ENCODE data around the gene SPACA9. TPM values are rescaled to one million over a fixed set of nuclear protein-coding genes. Genes with fewer than 3 reads are reported as not detected.

The SPACA9 gene
- total and polyA plus RNA-seq, 10 of the 15 experiments (the other 5 are each of a cell fraction or from before 2014, with no cell fraction given): 0.68 to 2.9 (median 1.0) TPM

DNA sequence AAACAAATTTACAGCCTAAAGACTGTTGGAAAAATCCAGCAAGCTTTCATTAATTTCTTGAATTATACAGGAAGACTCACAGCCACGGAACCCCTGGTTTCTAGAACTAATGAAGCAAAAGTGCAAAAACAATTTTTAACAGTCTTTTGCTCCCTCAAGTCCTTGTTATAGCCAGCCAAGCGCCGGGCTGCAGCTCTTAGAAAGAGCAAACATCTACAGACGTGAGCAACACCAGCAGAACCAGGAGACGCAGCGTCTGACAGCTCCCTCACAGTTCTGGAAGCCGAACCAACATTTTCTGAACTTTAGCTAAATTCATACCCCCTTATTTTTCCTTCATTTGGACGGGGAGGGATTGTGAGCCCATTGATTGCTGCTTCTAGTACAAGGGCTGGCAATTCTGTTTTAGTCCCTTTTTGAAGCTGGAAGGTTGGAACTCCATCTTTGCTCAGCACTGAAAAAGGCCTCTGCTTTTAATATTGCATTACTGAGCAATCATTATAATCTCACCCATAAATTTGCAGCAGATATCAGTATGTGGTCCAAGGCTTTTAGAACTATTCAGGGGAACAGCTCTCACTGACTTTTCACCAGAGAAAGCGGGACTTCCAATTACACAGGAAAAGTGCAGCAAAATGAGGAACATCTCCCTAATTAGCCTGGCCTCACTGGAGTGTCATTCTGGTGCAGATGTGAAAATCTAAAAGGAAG is 46.4 kb upstream of the SPACA9 start:
- intact Hi-C loops (cut with micrococcal nuclease; ENCODE audit: unreplicated experiment) (no loop called here), in situ Hi-C loops (cut with MboI) (no loop called here)
- RAD21 ChIA-PET (ENCODE audit: unreplicated experiment): no interaction called here
- no peak for FAIRE-seq
- no peak for ATAC-seq
- POLR2A ChIA-PET: interaction anchor here (0.5 to 0.6 kb wide), 2 partner anchors 47 to 310 kb away, joined by 3 to 8 read pairs; no protein-coding TSS in a partner anchor
- H3K79me2 ChIP-seq (ENCODE audit: control insufficient read depth, insufficient read depth, low read length): no peaks in the 10 kb centered on the region
- no peak overlapping the region for H3K4me2 ChIP-seq (ENCODE audit: control insufficient read depth, insufficient read depth)
- SMC1A ChIA-PET (ENCODE audit: uncharacterized antibody, unreplicated experiment): interaction anchor here (0.7 kb wide), 1 partner anchor 12 kb away, joined by 3 read pairs; no protein-coding TSS in a partner anchor
- H3K36me3 ChIP-seq (ENCODE audit: control insufficient read depth in 2 of 2, insufficient read depth in 2 of 2, low read length in 1 of 2): no peaks in the 10 kb centered on the region
- WGBS (ENCODE audit: insufficient coverage, insufficient replicate concordance, low lambda C conversion rate, missing lambda C conversion rate): 48% methylated on average over 9 of the region's 9 CpGs
- CTCF ChIA-PET: no interaction called here
- no TSS peak for BruUV-seq (replicated peaks)
- no peaks in the 10 kb centered on the region for H4K20me1 ChIP-seq (ENCODE audit: control insufficient read depth, insufficient read depth)
- no peak for DNase-seq (ENCODE audit: low read depth, low spot score)
- no peaks in the 10 kb centered on the region for H3K9me3 ChIP-seq (replicated peaks; ENCODE audit: control insufficient read depth, insufficient read depth, low read length)
- no peak overlapping the region for H3K9ac ChIP-seq (ENCODE audit: control insufficient read depth, insufficient read depth, low read length)
- no peaks in the 10 kb centered on the region for H3K4me1 ChIP-seq (ENCODE audit: control insufficient read depth, insufficient read depth, low read length)
- TF ChIP-seq, protein P1, sequence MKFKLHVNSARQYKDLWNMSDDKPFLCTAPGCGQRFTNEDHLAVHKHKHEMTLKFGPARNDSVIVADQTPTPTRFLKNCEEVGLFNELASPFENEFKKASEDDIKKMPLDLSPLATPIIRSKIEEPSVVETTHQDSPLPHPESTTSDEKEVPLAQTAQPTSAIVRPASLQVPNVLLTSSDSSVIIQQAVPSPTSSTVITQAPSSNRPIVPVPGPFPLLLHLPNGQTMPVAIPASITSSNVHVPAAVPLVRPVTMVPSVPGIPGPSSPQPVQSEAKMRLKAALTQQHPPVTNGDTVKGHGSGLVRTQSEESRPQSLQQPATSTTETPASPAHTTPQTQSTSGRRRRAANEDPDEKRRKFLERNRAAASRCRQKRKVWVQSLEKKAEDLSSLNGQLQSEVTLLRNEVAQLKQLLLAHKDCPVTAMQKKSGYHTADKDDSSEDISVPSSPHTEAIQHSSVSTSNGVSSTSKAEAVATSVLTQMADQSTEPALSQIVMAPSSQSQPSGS (IDR thresholded peaks at IDR 0.05; ENCODE audit: low read length): no peak
- TF ChIP-seq, protein P2, sequence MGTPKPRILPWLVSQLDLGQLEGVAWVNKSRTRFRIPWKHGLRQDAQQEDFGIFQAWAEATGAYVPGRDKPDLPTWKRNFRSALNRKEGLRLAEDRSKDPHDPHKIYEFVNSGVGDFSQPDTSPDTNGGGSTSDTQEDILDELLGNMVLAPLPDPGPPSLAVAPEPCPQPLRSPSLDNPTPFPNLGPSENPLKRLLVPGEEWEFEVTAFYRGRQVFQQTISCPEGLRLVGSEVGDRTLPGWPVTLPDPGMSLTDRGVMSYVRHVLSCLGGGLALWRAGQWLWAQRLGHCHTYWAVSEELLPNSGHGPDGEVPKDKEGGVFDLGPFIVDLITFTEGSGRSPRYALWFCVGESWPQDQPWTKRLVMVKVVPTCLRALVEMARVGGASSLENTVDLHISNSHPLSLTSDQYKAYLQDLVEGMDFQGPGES (IDR thresholded peaks at IDR 0.05): no peak
- H3K4me3 ChIP-seq: no peak overlapping the region
- no peaks in the 10 kb centered on the region; a peak in 2 of 4 replicates for H3K27me3 ChIP-seq (replicated peaks in 1 of 2; ENCODE audit: control insufficient read depth in 2 of 2, insufficient read depth in 2 of 2, low read length in 1 of 2)
- no peak overlapping the region for H3K27ac ChIP-seq (ENCODE audit: control insufficient read depth, insufficient read depth)
- no peak overlapping the region for H2AFZ ChIP-seq (ENCODE audit: control insufficient read depth, low read depth, low read length)

DNA sequence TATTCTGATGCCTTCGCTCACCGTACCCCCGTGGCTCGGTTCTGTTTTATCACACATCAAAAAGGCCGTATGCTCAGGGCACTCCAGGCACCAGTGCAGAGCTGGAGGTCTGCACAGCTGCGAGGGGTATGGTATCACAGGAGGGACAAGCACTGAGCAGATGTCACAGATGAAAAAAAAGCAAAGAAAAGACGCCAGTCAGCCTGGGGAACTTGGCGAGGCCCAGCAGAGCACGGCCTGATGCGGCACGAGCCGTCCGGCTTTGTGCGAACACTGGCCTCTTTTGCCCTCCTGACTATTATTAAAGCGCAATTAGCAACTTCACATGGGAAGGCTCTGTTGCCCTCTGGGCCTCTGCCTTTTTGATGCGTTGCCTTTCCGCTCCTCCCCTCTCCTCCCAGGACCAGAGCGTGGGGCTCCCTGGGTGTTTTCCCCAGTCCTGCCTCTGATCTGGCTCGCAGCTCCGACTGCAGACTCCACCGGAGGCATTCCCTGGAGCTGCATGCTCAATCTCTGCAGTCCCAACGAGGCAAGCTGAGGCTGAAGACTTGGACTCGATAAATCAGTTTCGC is 45.1 kb upstream of the SPACA9 start:
- H3K79me2 ChIP-seq (ENCODE audit: control insufficient read depth, insufficient read depth, low read length): no peaks in the 10 kb centered on the region
- FAIRE-seq (no peak), ATAC-seq (no peak), DNase-seq (ENCODE audit: low read depth, low spot score) (no peak)
- no peaks in the 10 kb centered on the region for H3K36me3 ChIP-seq (ENCODE audit: control insufficient read depth in 2 of 2, insufficient read depth in 2 of 2, low read length in 1 of 2)
- in situ Hi-C loops (cut with MboI) (no loop called here), intact Hi-C loops (cut with micrococcal nuclease; ENCODE audit: unreplicated experiment) (no loop called here)
- no peak overlapping the region for H3K27ac ChIP-seq (ENCODE audit: control insufficient read depth, insufficient read depth)
- 59% methylated on average over 24 of the region's 24 CpGs for WGBS (ENCODE audit: insufficient coverage, insufficient replicate concordance, low lambda C conversion rate, missing lambda C conversion rate)
- ChIA-PET RAD21 (ENCODE audit: unreplicated experiment) (no interaction called here), CTCF (no interaction called here), SMC1A (ENCODE audit: uncharacterized antibody, unreplicated experiment) (no interaction called here), POLR2A (no interaction called here)
- H2AFZ ChIP-seq (ENCODE audit: control insufficient read depth, low read depth, low read length): no peak overlapping the region
- H3K4me1 ChIP-seq (ENCODE audit: control insufficient read depth, insufficient read depth, low read length): no peaks in the 10 kb centered on the region
- H3K9ac ChIP-seq (ENCODE audit: control insufficient read depth, insufficient read depth, low read length): no peak overlapping the region
- no peak overlapping the region for H3K4me2 ChIP-seq (ENCODE audit: control insufficient read depth, insufficient read depth)
- H4K20me1 ChIP-seq (ENCODE audit: control insufficient read depth, insufficient read depth): no peaks in the 10 kb centered on the region
- BruUV-seq (replicated peaks): no TSS peak
- no peaks in the 10 kb centered on the region for H3K9me3 ChIP-seq (replicated peaks; ENCODE audit: control insufficient read depth, insufficient read depth, low read length)
- H3K4me3 ChIP-seq: no peak overlapping the region
- no peaks in the 10 kb centered on the region; a peak in 2 of 4 replicates for H3K27me3 ChIP-seq (replicated peaks in 1 of 2; ENCODE audit: control insufficient read depth in 2 of 2, insufficient read depth in 2 of 2, low read length in 1 of 2)
- TF ChIP-seq GABPA (IDR thresholded peaks at IDR 0.05; ENCODE audit: low read depth) (no peak), SRF (IDR thresholded peaks at IDR 0.05; ENCODE audit: low read depth in 2 of 2, low read length in 2 of 2) (no peak), FOS (IDR thresholded peaks at IDR 0.05; ENCODE audit: borderline replicate concordance, extremely low read depth, insufficient read length) (no peak), MTA2 (IDR thresholded peaks at IDR 0.05; ENCODE audit: low read depth) (no peak), CBX3 (IDR thresholded peaks at IDR 0.05; ENCODE audit: borderline replicate concordance, low read depth) (no peak), STAT1 (conservative IDR thresholded peaks at IDR 0.05) (no peak), ZNF24 (IDR thresholded peaks at IDR 0.05) (no peak)
- TF ChIP-seq, protein P1 (IDR thresholded peaks at IDR 0.05; ENCODE audit: low read length): no peak
- TF ChIP-seq, protein P3, sequence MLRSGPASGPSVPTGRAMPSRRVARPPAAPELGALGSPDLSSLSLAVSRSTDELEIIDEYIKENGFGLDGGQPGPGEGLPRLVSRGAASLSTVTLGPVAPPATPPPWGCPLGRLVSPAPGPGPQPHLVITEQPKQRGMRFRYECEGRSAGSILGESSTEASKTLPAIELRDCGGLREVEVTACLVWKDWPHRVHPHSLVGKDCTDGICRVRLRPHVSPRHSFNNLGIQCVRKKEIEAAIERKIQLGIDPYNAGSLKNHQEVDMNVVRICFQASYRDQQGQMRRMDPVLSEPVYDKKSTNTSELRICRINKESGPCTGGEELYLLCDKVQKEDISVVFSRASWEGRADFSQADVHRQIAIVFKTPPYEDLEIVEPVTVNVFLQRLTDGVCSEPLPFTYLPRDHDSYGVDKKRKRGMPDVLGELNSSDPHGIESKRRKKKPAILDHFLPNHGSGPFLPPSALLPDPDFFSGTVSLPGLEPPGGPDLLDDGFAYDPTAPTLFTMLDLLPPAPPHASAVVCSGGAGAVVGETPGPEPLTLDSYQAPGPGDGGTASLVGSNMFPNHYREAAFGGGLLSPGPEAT (IDR thresholded peaks at IDR 0.05; ENCODE audit: low read depth): no peak

Data from GM12878 (cell line).